GM10248 (cell line): ENCODE data around the gene WDR18.

Source experiments
- CTCF ChIA-PET: fragments of 300-600 bp; sonication (Branson Sonifier 250); formaldehyde crosslinking; extraction: SDS; loops from one replicate; lab custom pipeline; 2021; ENCODE audit warnings: antibody characterized with exemption; lab: Yijun Ruan, JAX
- POLR2A ChIA-PET: fragments of 350-650 bp; sonication (Branson Sonifier 250); formaldehyde crosslinking; extraction: SDS; loops from one replicate; lab custom pipeline; 2020; ENCODE audit warnings: antibody characterized with exemption; lab: Yijun Ruan, JAX
- DNase-seq: peaks from one replicate; pipeline ENCODE4 v3.0.0; 2012; ENCODE audit errors: extremely low spot score
- TF ChIP-seq, protein P1 (sequence below): IDR thresholded peaks from 2 replicates; pipeline ENCODE4 v1.5.1; 2012; ENCODE audit warnings: mild to moderate bottlenecking, low read depth; ENCODE audit errors: extremely low read depth, missing control alignments, control extremely low read depth

The WDR18 gene

GRCh38 chr19:1039646-1040475 is 55.7 kb downstream of the WDR18 start, which contains the start of gene ABCA7:
TSS of gene ABCA7 (plus strand) at chr19:1040107. CDS start at chr19:1041362, 1,255 bp downstream.
- ChIA-PET POLR2A (interaction anchor here (1.0 to 1.2 kb wide), 3 partner anchors 18 to 202 kb away, joined by 3 to 8 read pairs (median 3); partner anchors contain the start of genes ARHGAP45, ATP5F1D, RNU6-2 and TMEM259), CTCF (interaction anchor here (0.8 to 4.7 kb wide), 8 partner anchors 9 to 202 kb away, joined by 3 to 32 read pairs (median 4); partner anchors contain the start of genes ARHGAP45, ATP5F1D, CNN2 and GPX4)
- peak; percentile 96 for DNase-seq
- TF ChIP-seq, protein P1, sequence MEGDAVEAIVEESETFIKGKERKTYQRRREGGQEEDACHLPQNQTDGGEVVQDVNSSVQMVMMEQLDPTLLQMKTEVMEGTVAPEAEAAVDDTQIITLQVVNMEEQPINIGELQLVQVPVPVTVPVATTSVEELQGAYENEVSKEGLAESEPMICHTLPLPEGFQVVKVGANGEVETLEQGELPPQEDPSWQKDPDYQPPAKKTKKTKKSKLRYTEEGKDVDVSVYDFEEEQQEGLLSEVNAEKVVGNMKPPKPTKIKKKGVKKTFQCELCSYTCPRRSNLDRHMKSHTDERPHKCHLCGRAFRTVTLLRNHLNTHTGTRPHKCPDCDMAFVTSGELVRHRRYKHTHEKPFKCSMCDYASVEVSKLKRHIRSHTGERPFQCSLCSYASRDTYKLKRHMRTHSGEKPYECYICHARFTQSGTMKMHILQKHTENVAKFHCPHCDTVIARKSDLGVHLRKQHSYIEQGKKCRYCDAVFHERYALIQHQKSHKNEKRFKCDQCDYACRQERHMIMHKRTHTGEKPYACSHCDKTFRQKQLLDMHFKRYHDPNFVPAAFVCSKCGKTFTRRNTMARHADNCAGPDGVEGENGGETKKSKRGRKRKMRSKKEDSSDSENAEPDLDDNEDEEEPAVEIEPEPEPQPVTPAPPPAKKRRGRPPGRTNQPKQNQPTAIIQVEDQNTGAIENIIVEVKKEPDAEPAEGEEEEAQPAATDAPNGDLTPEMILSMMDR = no peak

DNA sequence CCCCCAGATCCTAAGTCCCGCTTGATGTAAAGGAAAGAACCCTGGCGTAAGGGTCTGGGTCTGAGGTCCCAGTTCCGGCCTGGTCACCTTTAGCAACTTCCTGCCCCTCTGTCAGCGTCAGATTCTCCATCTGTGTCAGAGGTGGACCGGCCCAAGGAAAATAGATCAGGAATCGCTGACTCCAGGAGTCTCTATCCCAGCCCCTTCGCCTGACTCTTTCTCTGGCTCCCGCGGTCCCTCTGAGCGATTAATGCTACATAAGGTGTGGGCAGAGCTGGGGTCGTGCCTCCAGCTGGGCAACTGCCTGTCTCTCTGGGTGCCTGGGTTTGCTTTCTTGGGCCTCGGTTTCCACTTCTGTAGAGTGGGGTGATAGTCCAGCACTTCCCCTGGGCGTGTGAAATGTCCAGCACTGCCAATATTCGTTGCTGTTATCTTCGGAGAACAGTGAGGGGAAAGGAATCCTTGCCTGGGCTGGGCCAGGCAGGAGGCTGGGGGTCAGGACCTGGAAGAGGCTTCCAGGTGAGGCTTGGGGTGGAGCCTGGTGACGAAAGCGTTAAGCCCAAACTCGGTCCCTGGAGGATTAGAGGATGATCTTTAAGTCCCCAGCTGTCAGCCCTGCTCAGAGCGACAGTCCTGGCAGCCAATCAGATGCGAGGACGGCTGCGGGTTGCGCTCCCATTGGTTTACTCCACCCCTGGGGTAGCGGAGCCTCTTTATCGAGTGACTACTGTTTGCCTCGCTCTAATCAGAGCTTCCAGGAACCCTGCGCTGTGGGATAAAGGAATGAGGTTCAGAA is 56.5 kb downstream of the WDR18 start:
- DNase-seq = peak; percentile 99
- POLR2A ChIA-PET = interaction anchor here (1.0 to 1.2 kb wide), 4 partner anchors 19 to 201 kb away, joined by 3 to 8 read pairs (median 3); partner anchors contain the start of genes ARHGAP45, ATP5F1D, RNU6-2 and TMEM259
- TF ChIP-seq, protein P1 = no peak
- CTCF ChIA-PET = interaction anchor here (1.1 to 4.7 kb wide), 5 partner anchors 10 to 72 kb away, joined by 3 to 32 read pairs (median 3); partner anchors contain the start of genes ARHGAP45 and CNN2

DNA sequence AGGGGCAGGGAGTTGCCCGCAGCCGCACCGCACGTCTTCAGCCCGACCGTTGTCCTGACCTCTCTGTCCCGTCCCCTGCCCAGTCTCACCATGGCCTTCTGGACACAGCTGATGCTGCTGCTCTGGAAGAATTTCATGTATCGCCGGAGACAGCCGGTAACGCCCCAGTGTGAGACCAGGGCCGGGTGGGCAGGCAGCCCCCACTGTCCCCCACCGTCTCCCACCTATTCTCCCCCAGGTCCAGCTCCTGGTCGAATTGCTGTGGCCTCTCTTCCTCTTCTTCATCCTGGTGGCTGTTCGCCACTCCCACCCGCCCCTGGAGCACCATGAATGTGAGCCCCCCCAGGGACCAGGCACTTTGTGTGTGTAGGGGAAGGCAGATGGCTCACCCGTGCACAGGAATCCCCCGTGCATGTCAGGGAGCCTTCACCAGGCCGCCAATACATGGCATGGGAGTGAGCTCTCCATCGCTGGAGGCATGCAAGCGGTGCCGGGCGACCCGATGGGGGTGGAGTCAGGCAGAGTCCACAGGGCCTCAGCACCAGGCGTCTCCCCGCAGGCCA is 57.2 kb downstream of the WDR18 start:
- TF ChIP-seq, protein P1 = no peak
- ChIA-PET POLR2A (interaction anchor here (1.0 kb wide), 1 partner anchor 63 kb away, joined by 3 read pairs; no protein-coding TSS in a partner anchor), CTCF (interaction anchor here (1.2 kb wide), 2 partner anchors 13 to 27 kb away, joined by 3 read pairs; no protein-coding TSS in a partner anchor)
- DNase-seq = no peak

- POLR2A ChIA-PET = interaction anchor here (1.0 kb wide), 1 partner anchor 62 kb away, joined by 3 read pairs; no protein-coding TSS in a partner anchor
- CTCF ChIA-PET = interaction anchor here (1.2 kb wide), 2 partner anchors 13 to 26 kb away, joined by 3 read pairs; no protein-coding TSS in a partner anchor
Measured at GRCh38 chr19:1041835-1042685, 57.9 kb downstream of the WDR18 start.

More at GRCh38 chr19:1041835-1042685, 57.9 kb downstream of the WDR18 start:
- DNase-seq = no peak
- TF ChIP-seq, protein P1 = no peak
